GM12892 (cell line): ENCODE measurements around the gene SSBP1. TPM values are rescaled to one million over a fixed set of nuclear protein-coding genes. Genes with fewer than 3 reads are reported as not detected.
"Not testable (repeated sequence)": the region's sequence is repeated elsewhere in the genome, so short reads cannot be mapped to it uniquely, and the experiment has no call there.

ENCODE experiments used
- DNase-seq: peaks from one replicate; pipeline ENCODE4 v3.0.0; 2011; ENCODE audit not compliant: insufficient read length
- FAIRE-seq: peaks from 2 replicates; lab custom pipeline; 2011; peaks lifted over from hg19 to GRCh38; lab: Jason Lieb, UNC
- POLR2A ChIP-seq: IDR thresholded peaks from 2 replicates; pipeline ENCODE4 v1.6.1; 2011; ENCODE audit warnings: low read depth, low read length, control low read depth
- POLR2AphosphoS5 ChIP-seq: IDR thresholded peaks from 2 replicates; pipeline ENCODE4 v1.6.1; 2011; ENCODE audit warnings: low read depth, low read length, control low read depth
- TAF1 ChIP-seq: IDR thresholded peaks from 2 replicates; pipeline ENCODE4 v1.6.1; 2011; ENCODE audit warnings: low read depth, mild to moderate bottlenecking, control low read depth, low read length, borderline replicate concordance
- polyA plus RNA-seq: library from polyadenylated mRNA; unstranded; fragments of >200 nt; gene quantifications from one replicate; pipeline ENCODE4 v1.2.1, GENCODE V29; 2012; ENCODE audit warnings: missing spikeins, inconsistent platforms; ENCODE audit not compliant: missing spikeins

Gene SSBP1, protein sequence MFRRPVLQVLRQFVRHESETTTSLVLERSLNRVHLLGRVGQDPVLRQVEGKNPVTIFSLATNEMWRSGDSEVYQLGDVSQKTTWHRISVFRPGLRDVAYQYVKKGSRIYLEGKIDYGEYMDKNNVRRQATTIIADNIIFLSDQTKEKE
- 241 TPM for polyA plus RNA-seq

DNA sequence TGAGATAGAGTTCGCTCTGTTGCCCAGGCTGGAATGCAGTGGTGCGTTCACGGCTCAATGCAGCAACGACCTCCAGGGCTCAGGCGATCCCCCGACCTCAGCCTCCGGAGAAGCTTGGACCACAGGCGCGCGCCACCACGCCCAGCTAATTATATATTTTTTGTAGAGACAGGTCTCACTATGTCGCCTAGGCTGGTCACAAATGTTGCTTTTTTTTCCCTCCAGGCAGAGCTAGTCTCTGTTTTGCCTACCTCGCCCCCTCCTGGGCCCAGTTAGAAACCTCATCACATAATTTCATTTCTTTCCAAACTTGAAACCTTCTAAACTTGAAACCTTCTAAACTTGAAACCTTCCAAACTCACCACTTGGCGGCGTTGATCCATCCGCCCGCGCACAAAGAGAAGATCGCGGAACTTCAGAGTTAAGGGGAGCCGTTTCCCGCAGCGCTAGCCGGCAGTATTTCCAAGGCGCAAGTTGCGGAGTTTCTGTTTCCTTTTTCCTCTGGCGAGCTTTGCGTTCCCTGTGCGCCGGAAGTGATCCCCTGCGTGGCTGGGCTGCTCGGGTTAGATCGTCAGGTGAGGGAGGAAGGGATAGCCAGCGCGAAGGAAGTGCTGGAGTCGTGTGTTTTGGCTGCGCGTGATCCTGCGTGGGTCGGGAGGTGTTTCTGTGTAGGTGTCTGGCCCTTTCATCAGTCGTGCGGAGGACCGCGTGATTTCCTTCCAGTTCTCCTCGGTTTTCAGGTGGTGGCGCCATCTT, at the start of gene SSBP1:
Gene SSBP1, plus strand, starts transcription at position 523 of the 756 bp plus-strand sequence. CDS start 809 bp downstream, outside the sequence.
- DNase-seq (peak; percentile 51), FAIRE-seq (peak; percentile 96)
- TF ChIP-seq POLR2A (peak; percentile 97), TAF1 (peak; percentile 80; the same call in 1 of the 2 replicates), POLR2AphosphoS5 (peak; percentile 99)

DNA sequence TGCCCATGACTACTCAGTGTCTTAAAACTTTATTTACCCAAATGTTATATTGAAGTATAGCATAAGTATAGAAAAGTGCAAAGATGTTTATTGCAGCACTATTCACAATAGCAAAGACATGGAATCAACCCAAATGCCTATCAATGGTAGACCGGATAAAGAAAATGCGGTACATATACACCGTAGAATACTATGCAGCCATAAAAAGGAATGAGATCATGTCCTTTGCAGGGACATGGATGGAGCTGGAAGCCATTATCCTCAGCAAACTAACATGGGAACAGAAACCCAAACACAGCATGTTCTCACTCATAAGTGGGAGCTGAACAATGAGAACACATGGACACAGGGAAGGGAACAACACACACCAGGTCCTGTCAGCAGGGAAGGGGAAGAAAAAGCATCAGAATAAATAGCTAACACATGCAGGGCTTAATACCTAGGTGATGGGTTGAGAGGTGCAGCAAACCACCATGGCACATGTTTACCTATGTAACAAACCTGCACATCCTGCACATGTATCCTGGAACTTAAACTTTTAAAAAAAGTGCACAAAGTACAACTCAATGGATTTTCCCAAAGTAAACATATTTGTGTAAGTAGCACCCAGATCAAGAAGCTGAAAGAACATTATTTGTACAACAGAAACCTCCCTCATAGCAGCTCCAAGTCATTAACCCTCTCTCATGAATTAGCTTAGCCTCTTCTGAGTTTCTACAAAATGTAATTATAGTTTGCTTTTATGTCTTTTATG, 48.9 kb upstream of the SSBP1 start:
- not testable (repeated sequence) for FAIRE-seq, DNase-seq

DNA sequence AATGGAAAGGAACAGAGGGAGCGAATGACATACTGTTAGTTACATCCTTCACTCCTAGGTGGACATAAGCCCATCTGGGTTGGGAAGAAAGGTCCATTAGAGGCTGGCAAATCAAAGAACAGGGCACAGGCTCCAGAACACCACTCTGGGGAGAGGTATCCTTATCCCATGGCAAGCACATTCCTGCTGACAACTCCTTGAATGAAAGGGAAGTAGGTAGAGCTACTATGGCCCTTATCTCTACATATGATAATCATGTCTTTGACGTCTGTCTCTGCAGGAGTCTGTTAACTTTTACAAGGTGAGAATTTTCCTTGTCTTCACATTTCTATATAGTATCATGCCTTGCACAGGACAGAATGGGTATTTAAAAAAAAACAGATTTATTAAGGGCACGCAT, 46.6 kb upstream of the SSBP1 start:
- TF ChIP-seq POLR2AphosphoS5, result no peak
- no peak for TF ChIP-seq TAF1
- no peak for TF ChIP-seq POLR2A
- DNase-seq, result no peak
- no peak for FAIRE-seq

DNA sequence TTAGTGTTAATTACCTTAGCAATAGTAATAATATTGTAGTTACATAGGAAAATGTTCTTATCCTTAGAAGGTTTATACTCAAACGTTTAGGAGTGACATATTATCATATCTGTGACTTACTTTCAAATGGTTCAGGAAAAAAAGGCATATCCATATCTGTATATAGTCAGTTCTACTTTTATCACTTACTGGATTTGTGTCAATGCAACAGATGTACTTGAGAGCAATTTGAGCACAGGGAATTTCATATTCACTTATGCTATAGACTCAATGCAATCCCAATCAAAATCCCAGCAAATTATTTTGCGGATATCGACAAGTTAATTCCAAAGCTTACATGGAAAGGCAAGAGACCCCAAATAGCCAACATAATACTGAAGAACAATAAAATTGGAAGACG, 46.2 kb upstream of the SSBP1 start:
- DNase-seq (no peak), FAIRE-seq (no peak)
- TF ChIP-seq TAF1 (no peak), POLR2A (no peak), POLR2AphosphoS5 (no peak)

DNA sequence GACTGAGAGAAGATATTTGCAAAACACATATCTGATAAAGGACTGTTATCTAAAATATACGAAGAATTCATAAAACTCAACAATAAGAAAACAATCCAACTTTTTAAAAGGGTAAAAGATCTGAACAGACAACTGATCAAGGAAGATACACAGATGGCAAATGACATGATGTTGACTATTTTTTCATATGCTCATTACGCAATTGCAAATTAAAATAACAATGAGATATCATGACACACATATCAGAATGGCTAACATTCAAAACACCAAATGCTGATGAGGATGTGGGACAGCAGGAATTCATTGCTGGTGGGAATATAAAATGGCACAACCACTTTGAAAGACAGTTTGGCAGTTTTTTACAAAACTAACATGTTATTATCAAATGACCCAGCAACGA, 45.1 kb upstream of the SSBP1 start:
- DNase-seq (no peak), FAIRE-seq (peak; percentile 80)
- TF ChIP-seq POLR2AphosphoS5, result no peak
- TF ChIP-seq POLR2A, result no peak
- no peak for TF ChIP-seq TAF1

DNA sequence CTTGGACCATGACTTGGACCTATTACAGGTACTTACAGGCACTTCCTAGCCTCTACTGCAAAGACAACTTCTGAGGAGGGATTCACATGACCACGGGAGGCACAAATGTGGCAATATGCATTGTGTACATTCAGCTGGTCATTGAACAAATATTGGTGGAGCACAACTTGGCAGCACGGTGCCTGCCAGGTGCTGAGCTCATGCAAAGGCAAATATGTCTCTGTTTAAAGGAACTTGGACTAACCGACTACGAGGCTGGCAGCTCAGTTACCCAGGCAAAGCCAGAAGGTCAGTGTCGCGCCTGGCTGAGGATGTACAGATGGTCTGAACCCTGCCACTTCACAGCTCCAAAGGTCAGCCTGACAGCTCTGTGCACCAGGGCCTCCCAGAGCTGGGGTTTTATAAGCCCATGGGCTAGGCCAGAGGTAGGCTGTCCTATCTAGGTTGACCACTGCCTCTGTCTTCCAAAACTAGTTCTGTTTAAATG, 42.3 kb upstream of the SSBP1 start:
- no peak for DNase-seq
- TF ChIP-seq POLR2A (no peak), TAF1 (no peak), POLR2AphosphoS5 (no peak)
- no peak for FAIRE-seq

DNA sequence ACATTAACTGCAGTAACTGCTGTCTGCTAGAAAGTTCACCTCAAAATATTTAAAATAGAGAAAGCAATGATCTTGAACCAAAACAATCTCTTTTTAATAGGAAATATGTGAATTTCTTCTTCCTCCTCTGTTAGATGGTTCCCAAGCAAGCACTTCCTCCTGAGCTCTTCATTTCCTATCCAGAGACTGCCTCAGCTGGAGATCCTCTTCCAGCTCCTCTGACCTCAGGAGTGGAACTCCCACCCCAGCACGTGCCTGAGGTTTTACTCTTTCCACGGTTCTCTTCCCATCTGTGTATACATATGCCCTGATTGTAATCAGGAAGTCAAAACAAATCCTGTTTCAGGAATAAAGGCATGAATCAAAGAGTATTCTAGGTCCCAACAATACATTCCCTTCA, 41.8 kb upstream of the SSBP1 start:
- no peak for FAIRE-seq
- DNase-seq, result no peak
- TF ChIP-seq POLR2AphosphoS5, result no peak
- no peak for TF ChIP-seq POLR2A
- no peak for TF ChIP-seq TAF1

DNA sequence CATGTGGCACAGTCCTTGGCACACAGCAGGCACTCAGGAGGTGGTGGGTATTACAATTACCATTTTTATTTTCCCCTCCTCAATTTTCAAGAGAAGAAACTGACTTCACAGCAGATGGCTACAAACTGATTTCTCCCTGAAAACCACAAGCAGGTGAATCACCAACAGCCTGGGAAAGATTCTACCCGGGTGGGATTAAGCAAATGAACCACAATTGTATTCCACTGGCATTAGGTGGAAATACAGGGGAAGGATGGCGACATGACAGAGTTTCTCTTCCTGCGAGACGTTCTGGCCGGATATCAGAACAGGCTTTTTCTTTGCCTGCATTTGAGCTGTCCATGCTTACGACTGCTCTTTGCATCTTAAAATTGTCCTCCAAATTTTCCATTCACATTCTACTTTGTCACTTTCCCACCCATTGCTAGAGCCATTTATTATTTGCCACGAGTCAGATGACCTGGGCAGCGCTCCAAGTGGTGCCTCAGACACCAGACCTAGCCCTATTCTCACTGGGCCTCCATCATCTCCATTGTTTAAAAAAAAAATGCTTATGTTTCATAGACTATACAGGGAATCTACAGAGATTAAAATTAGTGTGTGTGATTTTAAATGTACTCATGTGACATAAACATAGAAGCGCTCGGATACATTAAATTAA, 40.8 kb upstream of the SSBP1 start:
- TF ChIP-seq POLR2A (no peak), TAF1 (no peak), POLR2AphosphoS5 (no peak)
- FAIRE-seq, result no peak
- no peak for DNase-seq

DNA sequence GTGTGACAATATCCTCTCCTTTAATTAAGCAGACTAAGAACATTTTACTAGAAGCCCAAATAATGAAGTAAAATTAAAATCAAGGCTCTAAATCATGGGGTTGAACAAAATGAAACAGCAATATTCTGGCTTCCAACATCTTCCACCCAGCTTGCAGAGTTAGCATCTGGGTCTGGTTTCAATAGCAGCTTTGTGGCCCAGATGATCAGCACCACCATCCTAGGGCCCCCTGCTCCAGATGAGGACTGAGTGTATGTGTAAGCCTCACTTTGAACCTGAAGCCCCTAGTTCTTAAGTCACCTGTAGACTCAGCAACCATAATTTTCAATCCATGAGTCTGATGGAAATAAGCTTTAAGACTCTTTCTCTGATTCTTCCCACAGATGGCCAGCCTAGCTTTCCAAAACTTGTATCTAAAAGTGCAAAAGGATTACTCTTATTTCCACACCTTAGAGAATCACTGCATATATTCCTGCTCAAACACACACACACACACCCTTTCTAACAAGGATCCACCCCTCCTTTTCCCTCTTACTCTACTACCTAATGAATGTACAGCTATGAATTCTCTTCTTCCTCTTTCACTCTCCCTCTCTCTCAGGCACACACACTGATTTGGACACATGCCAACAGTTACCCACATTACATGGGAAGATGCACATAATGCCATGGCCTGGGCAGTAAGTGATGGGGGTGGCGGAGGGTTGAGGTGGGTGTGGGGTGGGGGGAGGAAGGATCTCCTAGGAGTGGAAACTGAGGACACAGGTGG, 39.7 kb upstream of the SSBP1 start:
- TF ChIP-seq POLR2A, result no peak
- TF ChIP-seq POLR2AphosphoS5, result no peak
- no peak for TF ChIP-seq TAF1
- DNase-seq, result no peak
- FAIRE-seq, result no peak

DNA sequence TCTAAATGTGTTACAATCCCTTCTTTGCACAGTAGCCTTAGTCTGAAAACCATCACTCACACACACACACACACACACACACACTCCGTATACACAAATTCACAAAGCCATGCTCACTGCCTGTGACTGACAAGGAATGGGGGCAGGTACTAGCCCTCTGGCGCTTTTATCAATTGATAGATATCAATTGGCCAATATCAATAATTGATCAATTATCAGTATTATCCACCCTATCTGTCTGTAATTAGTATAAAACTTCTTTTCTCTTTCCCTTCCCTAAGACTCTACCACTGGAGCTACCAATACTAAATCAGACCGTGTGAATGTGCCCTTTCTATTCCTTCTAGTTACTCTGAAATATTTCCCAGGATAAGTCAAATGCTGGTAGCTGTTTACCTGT, 38.3 kb upstream of the SSBP1 start:
- no peak for DNase-seq
- TF ChIP-seq TAF1 (no peak), POLR2A (no peak), POLR2AphosphoS5 (no peak)
- FAIRE-seq, result no peak

DNA sequence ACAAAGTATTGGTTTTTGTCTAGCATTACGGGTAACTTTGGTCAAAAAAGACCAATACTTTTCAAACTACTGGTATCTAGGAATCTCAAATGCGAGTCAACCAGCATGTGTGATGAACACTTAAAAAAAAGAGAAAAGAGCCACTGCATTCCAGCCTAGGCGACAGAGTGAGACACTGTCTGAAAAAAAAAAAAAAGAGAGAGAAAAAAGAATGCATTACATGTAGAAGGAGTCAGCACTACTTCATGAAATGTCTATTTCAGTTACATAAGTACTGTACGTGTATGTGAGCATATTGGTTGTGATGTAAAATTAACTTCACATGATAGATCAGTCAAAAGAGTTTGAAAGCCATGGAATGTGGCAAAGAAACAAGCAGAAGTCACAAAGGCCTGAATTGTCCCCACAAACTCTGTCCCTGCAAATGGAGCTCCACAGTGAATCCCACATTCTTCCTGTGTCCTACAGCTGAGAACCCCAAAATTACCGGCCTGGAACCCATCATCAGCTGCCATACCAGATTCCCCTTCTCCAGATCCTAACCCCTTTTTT, 37.8 kb upstream of the SSBP1 start:
- no peak for DNase-seq

More for the DNA sequence above, 37.8 kb upstream of the SSBP1 start:
- TF ChIP-seq POLR2A, result no peak
- no peak for TF ChIP-seq POLR2AphosphoS5
- no peak for TF ChIP-seq TAF1
- FAIRE-seq, result no peak
